Stimulated activated CD4-positive, alpha-beta T cell treated with anti-CD3 and anti-CD28 coated beads, Interleukin-1b, Interleukin-23, amount 100 ng/mL, for 48 hours (primary cell): Measurements from ENCODE around the gene IL1RAPL1.

ENCODE experiments used
- DNase-seq: peaks from one replicate; pipeline ENCODE4 v3.0.0-alpha.2; 2020

IL1RAPL1 gene

GRCh38 chrX:29136904-29137303 lies 549.7 kb downstream of the IL1RAPL1 start:
- DNase-seq = no peak

- no peak for DNase-seq
Measured at GRCh38 chrX:29138003-29138402, 550.8 kb downstream of the IL1RAPL1 start.

- DNase-seq = no peak
Measured at GRCh38 chrX:29143356-29143755, 556.1 kb downstream of the IL1RAPL1 start.

GRCh38 chrX:29143756-29144155 lies 556.5 kb downstream of the IL1RAPL1 start:
- DNase-seq = no peak

- DNase-seq = no peak
Measured at GRCh38 chrX:29145316-29145715, 558.1 kb downstream of the IL1RAPL1 start.

GRCh38 chrX:29148511-29148910 lies 561.3 kb downstream of the IL1RAPL1 start:
- DNase-seq = no peak

- DNase-seq = no peak
Measured at GRCh38 chrX:29155286-29155685, 568.0 kb downstream of the IL1RAPL1 start.

GRCh38 chrX:29172880-29173279 lies 585.6 kb downstream of the IL1RAPL1 start:
- no peak for DNase-seq

- no peak for DNase-seq
Measured at GRCh38 chrX:29187264-29187663, 600.0 kb downstream of the IL1RAPL1 start.

- DNase-seq = no peak
Measured at GRCh38 chrX:29196501-29196900, 609.3 kb downstream of the IL1RAPL1 start.

- no peak for DNase-seq
Measured at GRCh38 chrX:29215251-29215650, 628.0 kb downstream of the IL1RAPL1 start.

GRCh38 chrX:29225670-29226069 lies 638.4 kb downstream of the IL1RAPL1 start:
- no peak for DNase-seq

- no peak for DNase-seq
Measured at GRCh38 chrX:29229802-29230201, 642.6 kb downstream of the IL1RAPL1 start.

- DNase-seq = no peak
Measured at GRCh38 chrX:29231800-29232199, 644.6 kb downstream of the IL1RAPL1 start.

GRCh38 chrX:29233592-29234183 lies 646.4 kb downstream of the IL1RAPL1 start:
- DNase-seq = no peak

GRCh38 chrX:29237972-29238371 lies 650.7 kb downstream of the IL1RAPL1 start:
- DNase-seq = no peak

GRCh38 chrX:29241809-29242208 lies 654.6 kb downstream of the IL1RAPL1 start:
- no peak for DNase-seq

- no peak for DNase-seq
Measured at GRCh38 chrX:29242856-29243255, 655.6 kb downstream of the IL1RAPL1 start.

- no peak for DNase-seq
Measured at GRCh38 chrX:29243942-29244341, 656.7 kb downstream of the IL1RAPL1 start.

GRCh38 chrX:29254515-29254914 lies 667.3 kb downstream of the IL1RAPL1 start:
- no peak for DNase-seq

GRCh38 chrX:29257521-29257920 lies 670.3 kb downstream of the IL1RAPL1 start:
- no peak for DNase-seq

- DNase-seq = no peak
Measured at GRCh38 chrX:29269390-29269789, 682.1 kb downstream of the IL1RAPL1 start.

GRCh38 chrX:29274517-29274916 lies 687.3 kb downstream of the IL1RAPL1 start:
- no peak for DNase-seq

GRCh38 chrX:29275928-29276327 lies 688.7 kb downstream of the IL1RAPL1 start:
- DNase-seq = no peak

GRCh38 chrX:29281078-29281742 lies 694.0 kb downstream of the IL1RAPL1 start:
- DNase-seq = no peak
